Neural cell (in vitro differentiated cells): Measurements from ENCODE around the gene WFDC1. TPM values are rescaled to one million over a fixed set of nuclear protein-coding genes. Genes with fewer than 3 reads are reported as not detected.

Experiments
- H2AFZ ChIP-seq: fragments of 200-600, 300-800 bp; sonication (generic), shearing (Covaris generic); 2 replicates; pipeline ENCODE4 v1.6.0; 2014; ENCODE audit warnings: low read depth, mild to moderate bottlenecking, antibody characterized with exemption, low read length, moderate library complexity
- H3F3A ChIP-seq: fragments of 200-600 bp; shearing (Covaris generic); 2 replicates; pipeline ENCODE4 v1.6.1; 2016; ENCODE audit warnings: mild to moderate bottlenecking, moderate library complexity, mixed read lengths, antibody characterized with exemption, low read length; ENCODE audit not compliant: insufficient read depth, poor library complexity, severe bottlenecking
- H3K27ac ChIP-seq: fragments of 200-600, 300-800 bp; sonication (generic), shearing (Covaris generic); 2 replicates; pipeline ENCODE4 v1.5.1; 2014; ENCODE audit warnings: mild to moderate bottlenecking, low read length, moderate library complexity
- H3K27me3 ChIP-seq: fragments of 300-800, 200-600 bp; sonication (generic), shearing (Covaris generic); 2 replicates; pipeline ENCODE4 v1.6.0; 2014; ENCODE audit warnings: mild to moderate bottlenecking, low read depth, low read length, moderate library complexity; ENCODE audit not compliant: insufficient read depth
- H3K36me3 ChIP-seq: fragments of 300-800, 200-600 bp; sonication (generic), shearing (Covaris generic); 2 replicates; pipeline ENCODE4 v1.5.1; 2014; ENCODE audit warnings: mild to moderate bottlenecking, antibody characterized with exemption, low read length, moderate library complexity; ENCODE audit not compliant: insufficient read depth
- H3K4me2 ChIP-seq: fragments of 300-800, 200-600 bp; sonication (generic), shearing (Covaris generic); 2 replicates; pipeline ENCODE4 v1.6.0; 2014; ENCODE audit warnings: mild to moderate bottlenecking, low read length
- H3K4me3 ChIP-seq: fragments of 300-800, 200-600 bp; sonication (generic), shearing (Covaris generic); 2 replicates; pipeline ENCODE4 v1.5.1; 2014; ENCODE audit warnings: mild to moderate bottlenecking, low read length, moderate library complexity
- H3K79me2 ChIP-seq: fragments of 200-600 bp; shearing (Covaris generic); replicated peaks from 2 replicates; pipeline ENCODE4 v1.6.0; 2014; ENCODE audit warnings: mild to moderate bottlenecking, low read length, moderate library complexity; ENCODE audit not compliant: insufficient read depth
- H3K9ac ChIP-seq: fragments of 300-800, 200-600 bp; sonication (generic), shearing (Covaris generic); 2 replicates; pipeline ENCODE4 v1.6.1; 2016; ENCODE audit warnings: mild to moderate bottlenecking, low read length, mixed read lengths
- H3K9me2 ChIP-seq: fragments of 200-600 bp; shearing (Covaris generic); 2 replicates; pipeline ENCODE4 v1.6.1; 2016; ENCODE audit warnings: mild to moderate bottlenecking, low read length, mixed read lengths; ENCODE audit not compliant: insufficient read depth
- H3K9me3 ChIP-seq: fragments of 200-600, 300-800 bp; sonication (generic), shearing (Covaris generic); 2 replicates; pipeline ENCODE4 v1.6.1; 2016; ENCODE audit warnings: mild to moderate bottlenecking, mixed run types, low read length, moderate library complexity, mixed read lengths
- H4K20me1 ChIP-seq: fragments of 200-600 bp; shearing (Covaris generic); 2 replicates; pipeline ENCODE4 v1.6.1; 2016; ENCODE audit warnings: mild to moderate bottlenecking, mixed run types; ENCODE audit not compliant: insufficient read depth
- EP300 ChIP-seq: fragments of 450-650 bp; conservative IDR thresholded peaks from 2 replicates; pipeline ENCODE4 v1.6.1; 2014; ENCODE audit warnings: antibody characterized with exemption, mild to moderate bottlenecking, moderate library complexity; ENCODE audit not compliant: poor library complexity, severe bottlenecking
- EZH2 ChIP-seq: fragments of 200-600, 300-800 bp; shearing (Covaris generic), sonication (generic); IDR thresholded peaks from 2 replicates; pipeline ENCODE4 v1.6.1; 2014; ENCODE audit warnings: antibody characterized with exemption, low read length, borderline replicate concordance, mild to moderate bottlenecking; ENCODE audit not compliant: insufficient read depth, poor library complexity, severe bottlenecking
- MXI1 ChIP-seq: fragments of 450-650 bp; conservative IDR thresholded peaks from 2 replicates; pipeline ENCODE4 v1.6.1; 2014; ENCODE audit warnings: antibody characterized with exemption, mild to moderate bottlenecking; ENCODE audit not compliant: poor library complexity, severe bottlenecking
- POLR2AphosphoS5 ChIP-seq: IDR thresholded peaks from 2 replicates; pipeline ENCODE4 v1.6.1; 2012
- RAD21 ChIP-seq: fragments of 450-650 bp; conservative IDR thresholded peaks from 2 replicates; pipeline ENCODE4 v1.6.1; 2014; ENCODE audit warnings: antibody characterized with exemption, mild to moderate bottlenecking, moderate library complexity
- SMC3 ChIP-seq: fragments of 450-650 bp; conservative IDR thresholded peaks from 2 replicates; pipeline ENCODE4 v1.6.1; 2014; ENCODE audit warnings: antibody characterized with exemption, mild to moderate bottlenecking, moderate library complexity; ENCODE audit not compliant: poor library complexity
- TAF1 ChIP-seq: IDR thresholded peaks from 2 replicates; pipeline ENCODE4 v1.6.1; 2012; ENCODE audit warnings: low read depth
- polyA plus RNA-seq: library from polyadenylated mRNA; depleted of rRNA; stranded (reverse); fragments of >200 nt; gene quantifications from 2 replicates; pipeline ENCODE4 v1.2.3, GENCODE V29; 2014
- TF ChIP-seq, protein P1 (sequence below): IDR thresholded peaks from 2 replicates; pipeline ENCODE4 v1.6.1; 2012; ENCODE audit warnings: borderline replicate concordance
- TF ChIP-seq, protein P2 (sequence below): fragments of 450-650 bp; IDR thresholded peaks from 2 replicates; pipeline ENCODE4 v1.5.1; 2014; ENCODE audit warnings: antibody characterized with exemption, mild to moderate bottlenecking, moderate library complexity; ENCODE audit not compliant: poor library complexity, severe bottlenecking

WFDC1 gene
- polyA plus RNA-seq, 1 donor from 2014 or later: not detected

DNA sequence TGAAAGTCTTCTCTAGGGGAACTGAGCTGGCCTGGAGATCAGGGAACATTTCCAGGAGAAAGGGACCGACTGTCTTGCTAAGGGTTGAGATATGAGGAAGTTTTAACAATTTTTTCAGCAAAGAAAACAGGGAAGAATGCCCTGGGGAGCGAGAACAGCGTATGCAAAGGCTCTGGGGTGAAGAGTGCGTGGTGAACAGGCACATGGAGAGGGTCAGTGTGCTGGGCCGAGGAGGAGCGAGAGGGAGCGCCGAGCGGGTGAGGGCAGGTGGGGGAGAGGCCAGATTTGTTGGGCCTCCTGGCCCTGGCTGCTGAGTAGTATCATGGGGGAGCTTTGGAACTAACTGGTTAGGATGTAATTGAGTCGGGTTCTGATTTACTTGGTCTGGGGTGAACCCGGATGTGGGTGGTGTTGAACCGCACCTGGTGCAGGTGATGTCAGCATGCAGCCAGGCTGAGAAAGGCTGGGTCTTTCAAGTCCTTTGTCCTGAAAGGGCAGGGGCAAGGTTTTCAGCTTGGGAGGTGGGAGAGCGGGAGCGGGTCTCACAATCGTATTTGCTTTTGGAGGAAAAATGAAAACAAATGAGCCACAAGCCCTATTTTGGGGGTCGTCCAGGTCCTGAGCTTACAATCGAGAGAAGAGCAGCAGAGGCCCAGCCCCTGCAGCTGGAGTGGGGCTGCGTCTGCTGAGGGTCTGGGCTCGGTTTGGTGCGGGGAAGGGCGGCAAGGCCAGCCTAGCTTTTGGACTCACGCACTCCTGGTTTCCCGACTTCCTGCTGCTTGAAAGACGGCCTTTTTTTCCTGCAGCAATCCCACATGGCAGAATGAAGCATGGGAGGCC, 11.1 kb upstream of the WFDC1 start:
- Histone ChIP-seq H3K79me2 (no peaks in the 10 kb centered on the region), H3F3A (no peaks in the 10 kb centered on the region), H3K9me3 (no peaks in the 10 kb centered on the region), H2AFZ (no peak overlapping the region), H4K20me1 (no peaks in the 10 kb centered on the region), H3K4me3 (no peak overlapping the region), H3K9ac (no peak overlapping the region), H3K36me3 (no peaks in the 10 kb centered on the region), H3K27me3 (no peaks in the 10 kb centered on the region), H3K27ac (no peak overlapping the region), H3K9me2 (no peaks in the 10 kb centered on the region), H3K4me2 (no peak overlapping the region)
- TF ChIP-seq, protein P1, sequence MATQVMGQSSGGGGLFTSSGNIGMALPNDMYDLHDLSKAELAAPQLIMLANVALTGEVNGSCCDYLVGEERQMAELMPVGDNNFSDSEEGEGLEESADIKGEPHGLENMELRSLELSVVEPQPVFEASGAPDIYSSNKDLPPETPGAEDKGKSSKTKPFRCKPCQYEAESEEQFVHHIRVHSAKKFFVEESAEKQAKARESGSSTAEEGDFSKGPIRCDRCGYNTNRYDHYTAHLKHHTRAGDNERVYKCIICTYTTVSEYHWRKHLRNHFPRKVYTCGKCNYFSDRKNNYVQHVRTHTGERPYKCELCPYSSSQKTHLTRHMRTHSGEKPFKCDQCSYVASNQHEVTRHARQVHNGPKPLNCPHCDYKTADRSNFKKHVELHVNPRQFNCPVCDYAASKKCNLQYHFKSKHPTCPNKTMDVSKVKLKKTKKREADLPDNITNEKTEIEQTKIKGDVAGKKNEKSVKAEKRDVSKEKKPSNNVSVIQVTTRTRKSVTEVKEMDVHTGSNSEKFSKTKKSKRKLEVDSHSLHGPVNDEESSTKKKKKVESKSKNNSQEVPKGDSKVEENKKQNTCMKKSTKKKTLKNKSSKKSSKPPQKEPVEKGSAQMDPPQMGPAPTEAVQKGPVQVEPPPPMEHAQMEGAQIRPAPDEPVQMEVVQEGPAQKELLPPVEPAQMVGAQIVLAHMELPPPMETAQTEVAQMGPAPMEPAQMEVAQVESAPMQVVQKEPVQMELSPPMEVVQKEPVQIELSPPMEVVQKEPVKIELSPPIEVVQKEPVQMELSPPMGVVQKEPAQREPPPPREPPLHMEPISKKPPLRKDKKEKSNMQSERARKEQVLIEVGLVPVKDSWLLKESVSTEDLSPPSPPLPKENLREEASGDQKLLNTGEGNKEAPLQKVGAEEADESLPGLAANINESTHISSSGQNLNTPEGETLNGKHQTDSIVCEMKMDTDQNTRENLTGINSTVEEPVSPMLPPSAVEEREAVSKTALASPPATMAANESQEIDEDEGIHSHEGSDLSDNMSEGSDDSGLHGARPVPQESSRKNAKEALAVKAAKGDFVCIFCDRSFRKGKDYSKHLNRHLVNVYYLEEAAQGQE: no peak
- TF ChIP-seq POLR2AphosphoS5 (no peak), RAD21 (no peak), EP300 (no peak), TAF1 (no peak), SMC3 (no peak), EZH2 (no peak), MXI1 (no peak)
- TF ChIP-seq, protein P2, sequence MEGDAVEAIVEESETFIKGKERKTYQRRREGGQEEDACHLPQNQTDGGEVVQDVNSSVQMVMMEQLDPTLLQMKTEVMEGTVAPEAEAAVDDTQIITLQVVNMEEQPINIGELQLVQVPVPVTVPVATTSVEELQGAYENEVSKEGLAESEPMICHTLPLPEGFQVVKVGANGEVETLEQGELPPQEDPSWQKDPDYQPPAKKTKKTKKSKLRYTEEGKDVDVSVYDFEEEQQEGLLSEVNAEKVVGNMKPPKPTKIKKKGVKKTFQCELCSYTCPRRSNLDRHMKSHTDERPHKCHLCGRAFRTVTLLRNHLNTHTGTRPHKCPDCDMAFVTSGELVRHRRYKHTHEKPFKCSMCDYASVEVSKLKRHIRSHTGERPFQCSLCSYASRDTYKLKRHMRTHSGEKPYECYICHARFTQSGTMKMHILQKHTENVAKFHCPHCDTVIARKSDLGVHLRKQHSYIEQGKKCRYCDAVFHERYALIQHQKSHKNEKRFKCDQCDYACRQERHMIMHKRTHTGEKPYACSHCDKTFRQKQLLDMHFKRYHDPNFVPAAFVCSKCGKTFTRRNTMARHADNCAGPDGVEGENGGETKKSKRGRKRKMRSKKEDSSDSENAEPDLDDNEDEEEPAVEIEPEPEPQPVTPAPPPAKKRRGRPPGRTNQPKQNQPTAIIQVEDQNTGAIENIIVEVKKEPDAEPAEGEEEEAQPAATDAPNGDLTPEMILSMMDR: no peak

DNA sequence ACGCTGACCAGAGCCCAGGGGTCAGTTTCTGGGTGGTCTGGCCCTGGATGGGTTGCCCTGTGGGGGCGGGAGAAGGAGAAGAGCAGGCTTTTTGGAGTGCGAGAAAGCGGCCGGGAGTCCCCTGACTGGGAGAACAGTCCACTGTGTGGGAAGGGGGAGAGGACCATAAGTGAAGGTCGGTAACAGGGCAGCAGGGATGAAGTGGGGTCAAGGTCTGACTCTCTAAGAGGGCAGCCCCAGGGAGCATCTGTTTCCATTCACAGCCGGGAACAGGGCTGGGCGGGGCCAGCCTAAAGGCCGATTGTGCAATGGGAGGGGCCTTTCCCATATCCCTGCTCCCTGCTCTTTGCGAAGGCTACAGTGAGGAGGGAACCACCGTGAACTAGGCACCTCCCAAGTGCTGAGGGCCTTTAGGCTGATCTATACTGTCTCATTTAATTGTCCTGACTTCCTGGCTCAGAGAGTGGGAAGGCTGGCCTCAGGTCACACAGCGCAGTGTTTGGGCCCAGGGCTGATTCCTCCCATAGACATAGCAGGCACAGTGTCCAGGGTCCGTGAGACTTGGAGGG, 10.4 kb upstream of the WFDC1 start:
- Histone ChIP-seq H3K9me3 (no peaks in the 10 kb centered on the region), H4K20me1 (no peaks in the 10 kb centered on the region), H3K4me2 (no peak overlapping the region), H3K36me3 (no peaks in the 10 kb centered on the region), H3F3A (no peaks in the 10 kb centered on the region), H3K9me2 (no peaks in the 10 kb centered on the region), H3K9ac (no peak overlapping the region), H3K4me3 (no peak overlapping the region), H3K79me2 (no peaks in the 10 kb centered on the region), H3K27me3 (no peaks in the 10 kb centered on the region), H2AFZ (no peak overlapping the region), H3K27ac (no peak overlapping the region)
- TF ChIP-seq TAF1: no peak
- TF ChIP-seq POLR2AphosphoS5: no peak
- TF ChIP-seq MXI1: no peak
- TF ChIP-seq EZH2: no peak
- TF ChIP-seq, protein P2: no peak
- no peak for TF ChIP-seq SMC3
- TF ChIP-seq, protein P1: no peak
- no peak for TF ChIP-seq EP300
- TF ChIP-seq RAD21: no peak
